Measurements from ENCODE around the gene RBFOX2.

- TF ChIP-seq KMT2B (CRISPR knock-in tag; IDR thresholded peaks at IDR 0.05) (no peak), SMARCC2 (IDR thresholded peaks at IDR 0.05) (no peak), KLF6 (CRISPR knock-in tag; IDR thresholded peaks at IDR 0.05) (no peak), EZH2 (conservative IDR thresholded peaks at IDR 0.05; ENCODE audit: low read depth, low read length) (no peak), CTCF (CRISPR knock-in tag; IDR thresholded peaks at IDR 0.05) (no peak), MAX (IDR thresholded peaks at IDR 0.05) (no peak), ZBTB38 (CRISPR knock-in tag; IDR thresholded peaks at IDR 0.05) (no peak), SP1 (IDR thresholded peaks at IDR 0.05) (no peak), SP1 (CRISPR knock-in tag; IDR thresholded peaks at IDR 0.05) (no peak)
Measured at GRCh38 chr22:35955546-35955945, 73.1 kb downstream of the RBFOX2 start.
